Measurements from ENCODE around the gene CCSER1. TPM values are rescaled to one million over a fixed set of nuclear protein-coding genes. Genes with fewer than 3 reads are reported as not detected.
"Not testable (repeated sequence)": the region's sequence is repeated elsewhere in the genome, so short reads cannot be mapped to it uniquely, and the experiment has no call there.

The CCSER1 gene
- polyA plus RNA-seq, 3 donors: 0.09 to 0.75 (median 0.13) TPM

- no peak for TF ChIP-seq CTCF (IDR thresholded peaks at IDR 0.05)
- Histone ChIP-seq H3K79me2 (ENCODE audit: insufficient read depth, low read length) (no peaks in the 10 kb centered on the region), H3K4me2 (replicated peaks; ENCODE audit: extremely low read depth, low read length, poor library complexity, severe bottlenecking) (no peak overlapping the region), H4K20me1 (ENCODE audit: insufficient read depth, low read length) (no peaks in the 10 kb centered on the region), H3K9me3 (replicated peaks in 1 of 2; ENCODE audit: control insufficient read depth in 1 of 2, insufficient read depth in 1 of 2, low read length in 2 of 2) (peaks cover 0 to 3% of the 10 kb centered on the region in 2 donors), H3K9ac (ENCODE audit: insufficient read depth, low read length, poor library complexity, severe bottlenecking) (no peak overlapping the region), H3K27me3 (ENCODE audit: control insufficient read depth in 2 of 2, insufficient read depth in 2 of 2, low read length in 2 of 2) (no peaks in the 10 kb centered on the region), H3K36me3 (replicated peaks in 1 of 2; ENCODE audit: control insufficient read depth in 1 of 2, insufficient read depth in 2 of 2, low read length in 2 of 2) (no peaks in the 10 kb centered on the region), H3K27ac (ENCODE audit: low read depth in 1 of 2, low read length in 2 of 2) (no peak overlapping the region), H3K4me1 (ENCODE audit: control insufficient read depth in 1 of 2, insufficient read depth in 2 of 2, low read length in 2 of 2) (no peaks in the 10 kb centered on the region), H2AFZ (ENCODE audit: insufficient read depth, low read depth, low read length, poor library complexity, severe bottlenecking) (no peak overlapping the region), H3K4me3 (replicated peaks in 1 of 3; ENCODE audit: low read depth in 2 of 3, low read length in 3 of 3) (no peak overlapping the region)
- no peak overlapping the region for H3K4me3 Mint-ChIP-seq
- WGBS (ENCODE audit: insufficient coverage): no CpG with 5 or more reads among the region's 2 CpGs
- H3K36me3 Mint-ChIP-seq: no peaks in the 10 kb centered on the region
- intact Hi-C loops (cut with micrococcal nuclease): no loop called here
- no peak for DNase-seq
- H3K9me3 Mint-ChIP-seq: peaks cover 0 to 16% (median 3%) of the 10 kb centered on the region in 7 donors
- no peaks in the 10 kb centered on the region for H3K4me1 Mint-ChIP-seq
- no peak overlapping the region for H3K27ac Mint-ChIP-seq
- H3K27me3 Mint-ChIP-seq (ENCODE audit: low read depth in 3 of 3): peaks cover 0 to 2% (median 0%) of the 10 kb centered on the region in 3 donors
Observed at GRCh38 chr4:91448668-91449330, 1321.6 kb downstream of the CCSER1 start.

DNA sequence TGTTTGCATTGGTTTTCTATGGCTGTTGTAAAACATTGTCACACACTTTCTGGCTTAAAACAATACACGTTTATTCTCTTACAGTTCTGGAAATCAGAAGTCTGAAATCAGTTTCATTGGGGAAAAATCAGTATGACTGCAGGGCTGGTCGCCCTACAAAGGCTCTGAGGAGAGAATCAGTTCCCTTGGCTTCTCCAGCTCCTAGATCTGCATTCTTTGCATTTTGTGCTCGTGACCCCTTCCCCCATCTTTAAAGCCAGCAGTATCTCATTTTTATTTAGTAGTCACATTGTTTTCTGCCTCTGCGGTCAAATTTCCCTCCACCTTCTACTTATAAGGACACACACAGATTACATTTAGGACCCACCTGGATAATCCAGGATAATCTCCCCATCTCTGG lies 1326.9 kb downstream of the CCSER1 start:
- H3K9ac ChIP-seq (ENCODE audit: insufficient read depth, low read length, poor library complexity, severe bottlenecking): no peak overlapping the region
- H3K27ac ChIP-seq (ENCODE audit: low read depth in 1 of 2, low read length in 2 of 2): no peak overlapping the region
- no peak overlapping the region for H3K4me3 ChIP-seq (replicated peaks in 1 of 3; ENCODE audit: low read depth in 2 of 3, low read length in 3 of 3)
- no peaks in the 10 kb centered on the region for H4K20me1 ChIP-seq (ENCODE audit: insufficient read depth, low read length)
- no peak for DNase-seq
- Mint-ChIP-seq H3K9me3 (peaks cover 0 to 11% (median 4%) of the 10 kb centered on the region in 7 donors), H3K36me3 (no peaks in the 10 kb centered on the region), H3K27ac (no peak overlapping the region), H3K4me1 (no peaks in the 10 kb centered on the region), H3K27me3 (ENCODE audit: low read depth in 3 of 3) (peaks cover 0 to 1% (median 0%) of the 10 kb centered on the region in 3 donors), H3K4me3 (no peak overlapping the region)
- H3K27me3 ChIP-seq (ENCODE audit: control insufficient read depth in 2 of 2, insufficient read depth in 2 of 2, low read length in 2 of 2): no peaks in the 10 kb centered on the region
- H3K4me2 ChIP-seq (replicated peaks; ENCODE audit: extremely low read depth, low read length, poor library complexity, severe bottlenecking): no peak overlapping the region
- H3K36me3 ChIP-seq (replicated peaks in 1 of 2; ENCODE audit: control insufficient read depth in 1 of 2, insufficient read depth in 2 of 2, low read length in 2 of 2): no peaks in the 10 kb centered on the region
- H3K4me1 ChIP-seq (ENCODE audit: control insufficient read depth in 1 of 2, insufficient read depth in 2 of 2, low read length in 2 of 2): no peaks in the 10 kb centered on the region
- TF ChIP-seq CTCF (IDR thresholded peaks at IDR 0.05): no peak
- intact Hi-C loops (cut with micrococcal nuclease): no loop called here
- WGBS (ENCODE audit: insufficient coverage): 82% methylated on average over 2 of the region's 4 CpGs
- H3K79me2 ChIP-seq (ENCODE audit: insufficient read depth, low read length): no peaks in the 10 kb centered on the region
- no peak overlapping the region for H2AFZ ChIP-seq (ENCODE audit: insufficient read depth, low read depth, low read length, poor library complexity, severe bottlenecking)
- H3K9me3 ChIP-seq (replicated peaks in 1 of 2; ENCODE audit: control insufficient read depth in 1 of 2, insufficient read depth in 1 of 2, low read length in 2 of 2): peaks cover 6% of the 10 kb centered on the region in 2 donors

DNA sequence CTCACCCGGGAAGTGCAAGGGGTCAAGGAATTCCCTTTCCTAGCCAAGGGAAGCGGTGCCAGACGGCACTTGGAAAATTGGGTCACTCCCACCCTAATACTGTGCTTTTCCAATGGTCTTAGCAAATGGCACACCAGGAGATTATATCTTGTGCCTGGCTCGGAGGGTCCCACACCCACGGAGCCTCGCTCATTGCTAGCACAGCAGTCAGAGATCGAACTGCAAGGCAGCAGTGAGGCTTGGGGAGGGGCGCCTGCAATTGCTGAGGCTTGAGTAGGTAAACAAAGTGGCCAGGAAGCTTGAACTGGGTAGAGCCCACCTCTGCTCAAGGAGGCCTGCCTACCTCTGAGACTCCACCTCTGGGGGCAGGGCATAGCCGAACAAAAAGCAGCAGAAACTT lies 1335.4 kb downstream of the CCSER1 start:
- H3K27me3 ChIP-seq (ENCODE audit: control insufficient read depth in 2 of 2, insufficient read depth in 2 of 2, low read length in 2 of 2); H3K4me3 Mint-ChIP-seq; H3K79me2 ChIP-seq (ENCODE audit: insufficient read depth, low read length); H3K4me3 ChIP-seq (replicated peaks in 1 of 3; ENCODE audit: low read depth in 2 of 3, low read length in 3 of 3); H3K36me3 Mint-ChIP-seq; H3K27me3 Mint-ChIP-seq (ENCODE audit: low read depth in 3 of 3); H3K4me2 ChIP-seq (replicated peaks; ENCODE audit: extremely low read depth, low read length, poor library complexity, severe bottlenecking); H3K4me1 ChIP-seq (ENCODE audit: control insufficient read depth in 1 of 2, insufficient read depth in 2 of 2, low read length in 2 of 2); H3K36me3 ChIP-seq (replicated peaks in 1 of 2; ENCODE audit: control insufficient read depth in 1 of 2, insufficient read depth in 2 of 2, low read length in 2 of 2); H3K9ac ChIP-seq (ENCODE audit: insufficient read depth, low read length, poor library complexity, severe bottlenecking); DNase-seq; H2AFZ ChIP-seq (ENCODE audit: insufficient read depth, low read depth, low read length, poor library complexity, severe bottlenecking); H3K27ac Mint-ChIP-seq; H4K20me1 ChIP-seq (ENCODE audit: insufficient read depth, low read length); intact Hi-C loops (cut with micrococcal nuclease); H3K4me1 Mint-ChIP-seq; H3K27ac ChIP-seq (ENCODE audit: low read depth in 1 of 2, low read length in 2 of 2): not testable (repeated sequence)
- H3K9me3 ChIP-seq (replicated peaks in 1 of 2; ENCODE audit: control insufficient read depth in 1 of 2, insufficient read depth in 1 of 2, low read length in 2 of 2): peaks cover 11 to 28% of the 10 kb centered on the region in 2 donors
- WGBS (ENCODE audit: insufficient coverage): 71% methylated on average over 6 of the region's 9 CpGs
- H3K9me3 Mint-ChIP-seq: peaks cover 6 to 26% (median 16%) of the 10 kb centered on the region in 7 donors

Measured in CD14-positive monocyte (primary cell).